KMS-11 (cell line): ENCODE measurements around the gene KIF17.
A peak's percentile ranks its signal among the peaks of the same experiment; 100 is the strongest.

Source experiments
- H2AFZ ChIP-seq: fragments of 200-600 bp; sonication (generic); 2 replicates; pipeline ENCODE4 v1.6.1; 2016; ENCODE audit warnings: antibody characterized with exemption, mixed run types, low read depth
- H3K27ac ChIP-seq: fragments of 200-600 bp; sonication (generic); 2 replicates; pipeline ENCODE4 v1.6.1; 2016; ENCODE audit warnings: mild to moderate bottlenecking, mixed run types
- H3K27me3 ChIP-seq: fragments of 200-600 bp; sonication (generic); 2 replicates; pipeline ENCODE4 v1.6.1; 2017; ENCODE audit warnings: mild to moderate bottlenecking, low read depth, mixed run types, moderate library complexity; ENCODE audit not compliant: insufficient read depth
- H3K36me3 ChIP-seq: fragments of 200-600 bp; sonication (generic); 2 replicates; pipeline ENCODE4 v1.6.1; 2017; ENCODE audit warnings: mild to moderate bottlenecking, mixed run types; ENCODE audit not compliant: insufficient read depth
- H3K4me1 ChIP-seq: fragments of 200-600 bp; sonication (generic); 2 replicates; pipeline ENCODE4 v1.6.1; 2016; ENCODE audit warnings: mild to moderate bottlenecking, low read depth, mixed run types; ENCODE audit not compliant: poor library complexity, severe bottlenecking
- H3K4me2 ChIP-seq: fragments of 200-600 bp; sonication (generic); 2 replicates; pipeline ENCODE4 v1.7.0; 2016; ENCODE audit warnings: mild to moderate bottlenecking, mixed run types
- H3K4me3 ChIP-seq: fragments of 200-600 bp; sonication (generic); IDR thresholded peaks from 2 replicates; pipeline ENCODE4 v1.6.1; 2017; ENCODE audit warnings: low read depth, low read length, mixed read lengths; ENCODE audit not compliant: insufficient read depth
- H3K79me2 ChIP-seq: fragments of 200-600 bp; sonication (generic); 2 replicates; pipeline ENCODE4 v1.6.1; 2016; ENCODE audit warnings: low read depth, mixed run types; ENCODE audit not compliant: insufficient read depth
- H3K9ac ChIP-seq: fragments of 200-600 bp; sonication (generic); 2 replicates; pipeline ENCODE4 v1.6.1; 2016; ENCODE audit warnings: mild to moderate bottlenecking, mixed run types
- H4K20me1 ChIP-seq: fragments of 200-600 bp; sonication (generic); 2 replicates; pipeline ENCODE4 v1.6.1; 2016; ENCODE audit warnings: mild to moderate bottlenecking, mixed run types; ENCODE audit not compliant: insufficient read depth
- CTCF ChIP-seq: fragments of 200-600 bp; sonication (generic); conservative IDR thresholded peaks from 2 replicates; pipeline ENCODE4 v1.6.1; 2017; ENCODE audit warnings: low read depth, mild to moderate bottlenecking, antibody characterized with exemption, low read length, moderate library complexity, mixed read lengths

The KIF17 gene

DNA sequence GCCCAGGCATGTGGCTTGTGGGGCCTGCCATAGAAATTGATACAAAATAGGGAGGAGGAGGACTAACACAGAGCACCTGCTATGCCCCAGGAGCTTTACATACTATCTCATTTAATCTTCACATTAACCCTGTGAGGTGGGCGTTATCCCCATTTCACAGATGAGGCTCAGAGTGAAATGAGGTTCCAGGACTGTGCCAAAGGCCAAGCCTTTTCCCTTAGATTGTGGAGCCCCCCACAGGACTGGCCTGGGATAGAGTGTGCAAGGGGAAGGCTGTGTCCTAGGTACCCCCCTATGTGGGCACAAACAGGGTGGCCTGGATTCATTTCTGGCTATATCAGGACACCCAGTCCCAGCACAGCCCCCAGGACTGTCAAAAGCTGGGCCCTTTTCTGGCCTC is 54.4 kb downstream of the KIF17 start:
- no peak overlapping the region for H3K4me3 ChIP-seq
- H3K4me1 ChIP-seq, result peaks cover 19% of the 10 kb centered on the region
- no peak overlapping the region for H3K4me2 ChIP-seq
- peaks cover 29% of the 10 kb centered on the region for H3K79me2 ChIP-seq
- H4K20me1 ChIP-seq, result no peaks in the 10 kb centered on the region
- H3K36me3 ChIP-seq, result no peaks in the 10 kb centered on the region
- no peak overlapping the region for H2AFZ ChIP-seq
- no peak for TF ChIP-seq CTCF
- no peak overlapping the region for H3K27ac ChIP-seq
- no peaks in the 10 kb centered on the region for H3K27me3 ChIP-seq
- H3K9ac ChIP-seq, result no peak overlapping the region

DNA sequence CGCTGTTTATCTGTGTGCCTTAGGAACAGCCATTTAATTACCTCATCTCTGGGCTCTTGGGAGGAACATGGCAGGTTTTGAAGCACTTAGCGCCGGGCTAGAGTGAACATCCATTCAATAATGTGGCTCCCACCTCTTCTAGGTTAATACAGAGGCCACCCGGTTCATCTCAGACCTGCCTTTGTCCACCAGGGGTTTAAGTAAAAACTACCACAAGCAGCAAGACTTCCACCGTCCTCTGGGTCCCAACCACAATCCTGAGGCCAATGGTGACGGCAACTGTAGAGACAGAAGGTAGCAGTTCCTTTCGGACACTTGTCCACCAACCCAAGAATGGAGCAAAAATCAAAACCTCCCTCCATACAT is 55.7 kb downstream of the KIF17 start:
- Histone ChIP-seq H3K27me3 (no peaks in the 10 kb centered on the region), H3K9ac (no peak overlapping the region; the same call in 1 of the 2 replicates), H3K27ac (no peak overlapping the region), H2AFZ (peak overlapping the region; percentile 77), H3K4me1 (peaks cover 19% of the 10 kb centered on the region), H3K4me2 (peak overlapping the region; percentile 81), H4K20me1 (no peaks in the 10 kb centered on the region), H3K79me2 (peaks cover 30% of the 10 kb centered on the region), H3K4me3 (no peak overlapping the region), H3K36me3 (no peaks in the 10 kb centered on the region)
- TF ChIP-seq CTCF, result no peak

DNA sequence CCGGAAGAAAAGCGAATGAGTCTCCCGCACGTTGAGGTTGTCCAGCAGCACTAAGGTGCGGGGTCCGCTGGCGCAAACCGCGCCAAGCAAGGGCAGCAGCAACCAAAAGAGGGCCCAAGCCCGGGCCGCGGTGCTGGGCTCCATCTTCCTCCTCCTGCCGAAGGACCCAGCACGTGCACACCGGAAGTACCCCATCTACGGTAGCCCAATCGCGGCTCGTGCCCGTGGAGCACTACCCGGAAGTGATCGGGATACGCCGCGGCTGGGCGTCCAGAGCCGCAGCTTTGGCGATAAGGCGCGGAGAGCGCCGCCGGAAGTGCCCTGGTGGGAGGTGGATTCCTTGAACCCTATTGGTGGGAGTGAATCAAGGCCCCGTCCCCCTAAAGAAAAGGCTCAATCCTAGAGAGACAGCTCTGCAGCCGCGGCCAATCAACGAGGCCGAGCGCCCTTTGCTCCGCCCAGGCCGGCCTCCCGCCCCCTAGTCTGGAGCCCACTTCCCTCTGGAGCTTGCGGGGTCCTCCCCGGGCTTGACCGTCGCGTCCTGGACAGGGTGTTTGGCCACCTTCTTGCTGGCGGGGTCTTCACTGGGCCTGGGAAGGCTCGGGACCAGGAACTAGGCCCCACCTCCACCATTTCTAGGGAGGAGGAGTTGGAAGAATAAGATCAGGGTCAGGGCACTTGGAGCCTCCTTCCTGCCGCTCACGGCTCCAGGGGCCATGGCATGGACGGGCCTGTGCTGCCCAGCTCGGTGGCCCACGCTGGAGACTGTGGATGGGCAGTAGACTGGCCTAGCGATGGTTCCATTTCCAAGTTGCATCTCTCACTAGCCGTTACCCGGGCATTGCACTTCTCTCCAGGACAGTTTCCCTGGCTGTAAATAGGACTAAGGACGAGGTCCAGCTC is 56.3 kb downstream of the KIF17 start, which contains the start of gene DDOST:
Gene DDOST (minus strand): TSS at position 163 of the 903 bp plus-strand sequence. CDS start 19 bp downstream, at position 144.
- H2AFZ ChIP-seq, result peak within 1 kb of the TSS; percentile 77
- H3K36me3 ChIP-seq, result no peaks in the 10 kb centered on the region
- H3K79me2 ChIP-seq, result peaks cover 30% of the 10 kb centered on the region
- no peaks in the 10 kb centered on the region for H4K20me1 ChIP-seq
- peak within 1 kb of the TSS; percentile 48 for H3K4me3 ChIP-seq
- H3K4me1 ChIP-seq, result peaks cover 19% of the 10 kb centered on the region
- 0 out of 2 replicates have a peak, but pooled peaks have one; percentile 32 for TF ChIP-seq CTCF
- H3K27me3 ChIP-seq, result no peaks in the 10 kb centered on the region
- H3K4me2 ChIP-seq, result peak within 1 kb of the TSS; percentile 99
- peak within 1 kb of the TSS; percentile 66 for H3K9ac ChIP-seq
- no peak within 1 kb of the TSS for H3K27ac ChIP-seq

DNA sequence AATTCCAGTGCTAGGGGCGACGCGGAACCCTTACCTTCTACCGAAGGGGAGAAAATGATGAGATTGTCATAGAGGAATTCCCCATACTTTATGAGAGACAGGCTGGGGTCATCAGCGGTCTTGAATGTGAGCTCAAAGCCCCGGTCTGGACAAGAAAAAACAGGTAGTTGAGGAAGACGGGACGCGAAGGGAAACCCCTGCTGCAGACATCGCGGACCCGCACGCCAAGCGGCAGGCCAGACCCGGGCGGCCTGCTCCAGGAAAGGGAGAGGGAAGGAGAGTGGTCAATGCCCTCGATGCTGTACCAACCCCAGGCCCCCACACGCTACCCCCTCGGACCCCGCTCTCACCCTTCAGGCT is 57.0 kb downstream of the KIF17 start:
- H2AFZ ChIP-seq, result peak overlapping the region; percentile 77
- H3K79me2 ChIP-seq, result peaks cover 30% of the 10 kb centered on the region

More for the DNA sequence above, 57.0 kb downstream of the KIF17 start:
- H4K20me1 ChIP-seq, result no peaks in the 10 kb centered on the region
- H3K27me3 ChIP-seq, result no peaks in the 10 kb centered on the region
- H3K4me1 ChIP-seq, result peaks cover 19% of the 10 kb centered on the region
- H3K9ac ChIP-seq, result peak overlapping the region; percentile 66
- H3K36me3 ChIP-seq, result no peaks in the 10 kb centered on the region
- no peak overlapping the region for H3K4me3 ChIP-seq
- no peak overlapping the region for H3K27ac ChIP-seq
- peak overlapping the region; percentile 99 for H3K4me2 ChIP-seq
- no peak for TF ChIP-seq CTCF
